NCI-H2107 treated with DMSO at 0.1 percent for 48 hours (cell line): ENCODE results near the gene ATP2B1.

Experiments used
- DNase-seq: peaks from one replicate; lab custom pipeline; 2025; ENCODE audit not compliant: unreplicated experiment; lab: John Stamatoyannopoulos, UW

The ATP2B1 gene

DNA sequence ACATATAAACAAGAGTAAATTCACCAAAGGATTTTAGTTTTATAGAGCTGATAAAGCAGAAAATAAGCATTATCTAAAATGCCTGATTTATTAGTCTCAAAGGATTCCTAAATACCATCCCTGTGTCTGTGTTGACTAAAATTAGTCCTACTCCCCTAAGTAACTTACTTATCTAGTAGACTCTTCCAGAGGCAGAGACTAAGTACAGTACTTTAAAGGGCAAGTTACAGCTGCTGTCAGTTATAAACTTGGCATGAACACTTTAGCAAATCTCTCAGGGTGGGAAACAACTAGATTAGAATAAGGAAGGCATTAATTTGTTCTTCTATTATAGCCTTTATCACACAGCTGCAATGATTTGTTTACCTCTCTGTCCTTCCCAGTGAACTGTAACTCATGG is 46.0 kb downstream of the ATP2B1 start:
- no peak for DNase-seq

- DNase-seq, result no peak
Observed at GRCh38 chr12:89661706-89662330, 46.8 kb downstream of the ATP2B1 start.

- DNase-seq, result no peak
Observed at GRCh38 chr12:89657739-89658138, 50.9 kb downstream of the ATP2B1 start.

- DNase-seq, result no peak
Observed at GRCh38 chr12:89657066-89657465, 51.6 kb downstream of the ATP2B1 start.

GRCh38 chr12:89655841-89656240 is 52.8 kb downstream of the ATP2B1 start:
- no peak for DNase-seq

DNA sequence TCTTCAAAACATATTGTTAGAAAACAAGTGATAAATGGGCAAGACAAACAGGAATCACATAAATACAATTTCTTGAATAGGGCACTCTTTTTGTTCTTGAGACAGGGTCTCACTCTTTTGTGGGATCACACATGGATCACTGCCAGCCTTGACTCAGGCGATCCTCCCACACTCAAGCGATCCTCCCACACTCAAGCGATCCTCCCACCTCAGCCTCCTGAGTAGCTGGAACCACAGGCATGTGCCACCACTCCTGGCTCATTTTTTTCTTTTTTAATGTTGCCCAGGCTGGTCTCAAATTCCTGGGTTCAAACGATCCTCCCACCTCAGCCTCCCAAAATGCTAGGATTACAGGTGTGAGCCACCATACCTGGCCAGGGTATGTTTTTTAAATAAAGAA is 57.4 kb downstream of the ATP2B1 start:
- no peak for DNase-seq

DNA sequence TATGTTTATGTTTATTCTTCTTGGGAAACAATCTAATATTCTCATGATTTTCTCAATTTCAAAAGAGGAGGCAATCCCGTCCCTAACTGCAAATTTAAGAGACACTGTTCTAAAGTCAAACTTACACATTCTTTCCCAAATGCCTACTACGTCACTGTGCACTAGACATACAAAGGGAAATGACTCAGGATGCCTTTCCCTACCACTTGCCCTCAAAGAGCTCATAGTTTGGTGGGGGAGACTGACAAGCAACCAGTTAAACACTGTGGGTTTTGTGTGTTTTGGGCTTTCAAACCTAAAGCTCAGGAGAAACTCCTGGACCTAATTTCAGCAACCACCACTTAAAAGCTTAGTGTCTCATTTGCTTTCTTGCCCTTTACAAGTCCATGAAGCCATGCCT is 58.4 kb downstream of the ATP2B1 start:
- DNase-seq, result no peak

DNA sequence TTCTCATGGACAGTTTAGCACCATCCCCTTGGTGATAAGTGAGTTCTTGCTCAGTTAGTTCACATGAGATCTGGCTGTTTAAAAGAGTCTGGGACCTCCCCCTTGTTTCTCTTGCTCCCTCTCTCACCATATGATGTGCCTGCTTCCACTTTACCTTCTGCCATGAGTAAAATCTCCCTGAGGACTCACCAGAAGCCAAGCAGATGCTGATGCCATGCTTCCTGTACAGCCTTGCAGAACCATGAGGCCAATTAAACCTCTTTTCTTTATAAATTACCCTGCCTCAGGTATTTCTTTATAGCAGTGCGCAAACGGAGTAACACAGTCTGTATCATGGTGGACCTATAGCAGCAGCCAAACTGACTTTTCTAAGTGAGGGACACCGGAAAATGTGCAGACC is 58.8 kb downstream of the ATP2B1 start:
- no peak for DNase-seq

DNA sequence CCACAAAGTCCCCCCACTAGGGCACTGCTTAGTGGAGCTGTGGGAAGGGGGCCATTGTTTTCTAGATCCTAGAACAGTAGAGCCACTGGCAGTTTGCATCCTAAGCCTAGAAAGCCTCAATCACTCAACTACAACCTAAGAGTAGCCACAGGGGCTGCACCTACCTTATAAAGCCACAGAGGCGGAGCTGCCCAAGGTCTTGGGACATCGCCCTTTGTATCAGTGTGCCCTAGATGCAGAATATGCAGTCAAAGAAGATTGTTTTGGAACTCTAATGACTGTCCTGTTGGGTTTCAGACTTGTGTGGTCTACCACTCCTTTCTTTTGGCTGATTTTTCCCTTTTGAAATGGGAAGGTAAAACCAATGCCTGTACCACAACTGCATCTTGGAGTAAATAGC is 59.5 kb downstream of the ATP2B1 start:
- no peak for DNase-seq

- no peak for DNase-seq
Observed at GRCh38 chr12:89648211-89648930, 60.3 kb downstream of the ATP2B1 start.

- DNase-seq, result no peak
Observed at GRCh38 chr12:89645434-89645833, 63.2 kb downstream of the ATP2B1 start.

DNA sequence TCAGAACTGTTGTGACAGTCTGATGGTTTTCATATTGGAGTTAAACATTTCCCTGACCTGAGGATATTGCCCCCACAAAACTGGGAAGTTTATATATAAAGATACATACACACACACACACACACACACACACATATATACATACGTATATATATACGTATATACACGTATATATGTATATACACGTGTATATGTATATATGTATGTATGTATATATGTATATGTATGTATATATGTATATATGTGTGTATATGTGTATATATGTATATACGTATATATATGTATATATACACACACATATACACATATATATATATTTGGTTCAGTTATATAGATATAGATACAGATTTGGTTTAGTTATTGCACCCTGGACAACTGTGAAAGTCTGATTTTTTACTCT is 65.7 kb downstream of the ATP2B1 start:
- no peak for DNase-seq

- no peak for DNase-seq
Observed at GRCh38 chr12:89636776-89637160, 71.9 kb downstream of the ATP2B1 start.

- no peak for DNase-seq
Observed at GRCh38 chr12:89636052-89636775, 72.4 kb downstream of the ATP2B1 start.

DNA sequence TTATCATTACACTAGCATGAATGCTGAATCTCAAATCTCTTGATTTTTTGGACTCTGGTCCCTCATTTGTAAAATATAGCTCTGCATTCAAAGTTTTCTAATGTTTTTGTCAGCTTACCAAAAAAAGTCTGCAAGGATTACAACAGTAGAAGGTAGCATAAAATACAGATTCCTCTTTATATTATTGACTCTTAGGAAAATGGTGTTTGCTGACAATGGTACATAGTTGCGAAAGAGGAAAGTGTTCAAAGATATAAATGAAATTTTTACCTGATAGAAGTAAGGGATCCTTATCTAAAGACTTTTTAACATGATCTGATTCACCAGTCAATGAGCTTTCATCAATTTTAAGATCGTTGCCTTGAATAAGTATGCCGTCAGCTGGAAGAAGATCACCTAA is 74.1 kb downstream of the ATP2B1 start:
- DNase-seq, result no peak

GRCh38 chr12:89632778-89633177 is 75.9 kb downstream of the ATP2B1 start:
- no peak for DNase-seq

DNA sequence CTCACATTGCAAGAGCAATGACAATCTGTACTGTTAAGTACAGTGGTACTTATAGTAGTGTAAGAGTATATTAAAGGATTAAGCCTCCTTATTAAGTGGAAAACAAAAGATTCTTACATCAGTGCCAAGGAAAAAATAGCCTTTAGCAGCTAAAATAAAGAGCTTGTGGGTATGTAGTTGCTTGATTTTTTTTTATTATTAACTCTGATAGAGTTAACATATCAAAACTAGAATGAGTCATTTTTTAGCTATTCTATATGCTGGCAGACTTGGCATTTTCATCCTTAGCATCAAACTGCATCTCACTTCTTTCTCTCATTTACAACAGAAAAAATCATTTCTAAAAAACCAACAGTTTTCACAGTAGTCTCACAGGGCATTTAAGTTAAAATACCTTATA is 86.5 kb downstream of the ATP2B1 start:
- DNase-seq, result no peak

DNA sequence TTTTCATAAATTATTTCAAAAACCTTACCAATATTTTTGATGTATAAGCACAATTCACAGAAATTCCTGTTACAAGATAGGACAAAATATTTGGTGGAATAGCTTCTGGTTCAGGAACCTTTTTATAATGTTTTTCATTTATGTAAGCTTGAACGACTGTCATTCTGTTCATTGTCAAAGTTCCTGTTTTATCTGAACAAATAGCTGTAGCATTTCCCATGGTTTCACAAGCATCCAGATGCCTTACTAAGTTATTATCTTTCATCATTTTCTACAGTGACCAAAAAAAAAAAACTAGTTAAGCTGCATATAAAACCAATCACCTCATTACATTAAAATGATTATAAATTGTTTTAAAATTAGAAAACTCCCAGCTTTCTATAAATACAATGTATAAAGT is 87.1 kb downstream of the ATP2B1 start:
- DNase-seq, result no peak

DNA sequence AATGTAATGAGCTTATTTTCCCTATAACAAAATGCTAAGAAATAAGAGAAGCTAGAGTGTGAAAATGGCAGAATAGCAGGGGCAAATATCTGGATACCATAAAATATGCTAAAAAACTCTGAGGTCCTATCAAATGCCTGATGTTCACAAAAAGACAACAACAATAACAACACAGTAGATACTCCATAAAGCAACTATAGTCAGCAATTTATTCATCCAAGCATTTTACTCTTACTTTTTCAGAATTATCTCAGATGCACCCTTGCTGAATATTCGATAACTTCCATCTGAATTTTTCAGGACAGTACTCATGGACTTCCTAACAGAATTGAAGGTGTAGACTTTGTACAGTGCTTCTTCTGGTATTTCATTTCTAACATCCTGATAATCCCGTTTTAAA is 88.9 kb downstream of the ATP2B1 start:
- no peak for DNase-seq

GRCh38 chr12:89618113-89618862 is 90.3 kb downstream of the ATP2B1 start:
- DNase-seq, result no peak

DNA sequence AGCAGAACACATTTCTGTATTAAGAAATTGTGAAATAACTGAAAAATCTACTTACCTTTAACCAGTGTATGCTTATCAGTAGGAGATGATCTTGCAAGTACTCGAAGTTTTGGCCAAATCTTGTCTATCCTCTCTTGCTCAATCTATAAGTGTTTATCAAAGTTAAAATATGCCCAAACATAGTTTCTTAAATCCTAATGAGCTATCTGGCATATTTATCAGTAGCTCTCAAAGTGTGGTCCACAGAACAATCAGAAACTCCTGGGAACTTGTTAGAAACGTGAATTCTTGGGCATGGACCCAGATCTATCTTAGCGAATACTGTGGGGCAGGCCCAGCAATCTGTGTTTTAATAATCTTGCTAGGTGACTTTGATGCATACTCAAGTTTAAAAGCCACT is 98.3 kb downstream of the ATP2B1 start:
- no peak for DNase-seq

DNA sequence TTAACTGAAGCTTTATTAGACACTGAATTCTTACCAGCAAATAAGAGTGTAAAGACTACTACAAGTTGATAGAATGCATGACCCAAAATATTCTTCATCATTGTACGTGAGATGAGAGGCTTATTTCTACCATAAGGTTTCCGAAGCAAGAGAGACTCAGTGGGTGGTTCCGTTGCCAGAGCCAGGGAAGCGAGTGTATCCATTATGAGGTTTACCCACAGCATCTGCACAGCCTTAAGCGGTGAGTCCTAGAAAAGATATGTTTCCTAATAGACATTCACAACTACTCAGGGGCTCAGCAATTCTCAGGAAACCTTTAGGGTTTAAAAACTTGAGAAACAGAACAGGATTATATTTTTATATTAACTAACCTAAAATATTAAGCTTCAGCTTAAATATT is 105.0 kb downstream of the ATP2B1 start:
- DNase-seq, result no peak
